Measurements from ENCODE around the gene FBLN7. TPM values are rescaled to one million over a fixed set of nuclear protein-coding genes. Genes with fewer than 3 reads are reported as not detected.
"Not testable (repeated sequence)": the region's sequence is repeated elsewhere in the genome, so short reads cannot be mapped to it uniquely, and the experiment has no call there.

Gene FBLN7
- total RNA-seq, 1 donor from 2014 or later: 0.20 TPM

- DNase-seq: no peak
- no peak for TF ChIP-seq CTCF (IDR thresholded peaks at IDR 0.05; ENCODE audit: partially characterized antibody, unreplicated experiment)
- Mint-ChIP-seq H3K27me3 (ENCODE audit: unreplicated experiment) (peaks cover 9% of the 10 kb centered on the region), H3K36me3 (ENCODE audit: unreplicated experiment) (no peaks in the 10 kb centered on the region), H3K27ac (ENCODE audit: unreplicated experiment) (no peak overlapping the region), H3K9me3 (ENCODE audit: unreplicated experiment) (no peaks in the 10 kb centered on the region), H3K4me1 (ENCODE audit: low read depth, unreplicated experiment) (no peaks in the 10 kb centered on the region), H3K4me3 (ENCODE audit: unreplicated experiment) (no peak overlapping the region)
These were observed 63.7 kb downstream of the FBLN7 start for GRCh38 chr2:112201696-112202430.

- H3K27me3 Mint-ChIP-seq (ENCODE audit: unreplicated experiment): peaks cover 8% of the 10 kb centered on the region
- DNase-seq: no peak
- H3K4me3 Mint-ChIP-seq (ENCODE audit: unreplicated experiment): no peak overlapping the region
- no peaks in the 10 kb centered on the region for H3K4me1 Mint-ChIP-seq (ENCODE audit: low read depth, unreplicated experiment)
- no peak for TF ChIP-seq CTCF (IDR thresholded peaks at IDR 0.05; ENCODE audit: partially characterized antibody, unreplicated experiment)
- H3K27ac Mint-ChIP-seq (ENCODE audit: unreplicated experiment): no peak overlapping the region
- H3K9me3 Mint-ChIP-seq (ENCODE audit: unreplicated experiment): no peaks in the 10 kb centered on the region
- no peaks in the 10 kb centered on the region for H3K36me3 Mint-ChIP-seq (ENCODE audit: unreplicated experiment)
These were observed 66.2 kb downstream of the FBLN7 start for GRCh38 chr2:112204411-112204810.

GRCh38 chr2:112207905-112208304, 69.7 kb downstream of the FBLN7 start:
- not testable (repeated sequence) for H3K4me1 Mint-ChIP-seq (ENCODE audit: low read depth, unreplicated experiment); H3K27ac Mint-ChIP-seq (ENCODE audit: unreplicated experiment); H3K36me3 Mint-ChIP-seq (ENCODE audit: unreplicated experiment); H3K27me3 Mint-ChIP-seq (ENCODE audit: unreplicated experiment); H3K9me3 Mint-ChIP-seq (ENCODE audit: unreplicated experiment); DNase-seq; H3K4me3 Mint-ChIP-seq (ENCODE audit: unreplicated experiment)

- Mint-ChIP-seq H3K36me3 (ENCODE audit: unreplicated experiment) (peaks cover 17% of the 10 kb centered on the region), H3K9me3 (ENCODE audit: unreplicated experiment) (peaks cover under 1% of the 10 kb centered on the region), H3K27ac (ENCODE audit: unreplicated experiment) (no peak overlapping the region), H3K4me3 (ENCODE audit: unreplicated experiment) (no peak overlapping the region), H3K27me3 (ENCODE audit: unreplicated experiment) (no peaks in the 10 kb centered on the region), H3K4me1 (ENCODE audit: low read depth, unreplicated experiment) (no peaks in the 10 kb centered on the region)
- no peak for TF ChIP-seq CTCF (IDR thresholded peaks at IDR 0.05; ENCODE audit: partially characterized antibody, unreplicated experiment)
- no peak for DNase-seq
These were observed 78.0 kb downstream of the FBLN7 start for GRCh38 chr2:112216167-112216566.

- H3K36me3 Mint-ChIP-seq (ENCODE audit: unreplicated experiment): peaks cover 19% of the 10 kb centered on the region
- TF ChIP-seq CTCF (IDR thresholded peaks at IDR 0.05; ENCODE audit: partially characterized antibody, unreplicated experiment): no peak
- no peak overlapping the region for H3K4me3 Mint-ChIP-seq (ENCODE audit: unreplicated experiment)
- no peak for DNase-seq
- no peaks in the 10 kb centered on the region for H3K27me3 Mint-ChIP-seq (ENCODE audit: unreplicated experiment)
- no peak overlapping the region for H3K27ac Mint-ChIP-seq (ENCODE audit: unreplicated experiment)
- H3K4me1 Mint-ChIP-seq (ENCODE audit: low read depth, unreplicated experiment): no peaks in the 10 kb centered on the region
- H3K9me3 Mint-ChIP-seq (ENCODE audit: unreplicated experiment): peaks cover 4% of the 10 kb centered on the region
These were observed 79.7 kb downstream of the FBLN7 start for GRCh38 chr2:112217854-112218253.
